GM18867 (cell line): ENCODE results near the gene GRIK3.
"Not testable (repeated sequence)": the region's sequence is repeated elsewhere in the genome, so short reads cannot be mapped to it uniquely, and the experiment has no call there.

Experiments used
- ATAC-seq: cut with Tn5 transposase; IDR thresholded peaks from one replicate; pipeline ENCODE4 v1.9.1; 2021; ENCODE audit warnings: mild to moderate bottlenecking, moderate library complexity; ENCODE audit not compliant: unreplicated experiment

Gene GRIK3

DNA sequence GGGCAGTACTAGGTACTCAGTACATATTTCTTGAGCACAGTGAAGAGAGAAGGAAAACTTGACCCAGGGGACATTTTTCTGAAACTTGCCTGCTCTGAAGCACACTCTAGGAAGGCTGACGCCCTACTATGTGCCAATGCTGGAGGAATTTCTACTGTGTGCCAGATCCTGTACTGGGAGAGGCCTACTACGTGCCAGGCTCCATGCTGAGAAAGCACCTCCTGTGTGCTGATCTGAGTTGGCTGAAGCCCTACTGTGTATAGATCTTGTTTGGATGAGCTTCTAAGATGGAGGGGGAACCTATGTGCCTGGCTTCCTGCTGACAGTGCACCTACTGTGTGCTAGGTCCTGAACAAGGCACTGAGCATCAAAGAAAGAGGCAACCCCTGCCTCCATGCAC is 86.2 kb downstream of the GRIK3 start:
- no peak for ATAC-seq

DNA sequence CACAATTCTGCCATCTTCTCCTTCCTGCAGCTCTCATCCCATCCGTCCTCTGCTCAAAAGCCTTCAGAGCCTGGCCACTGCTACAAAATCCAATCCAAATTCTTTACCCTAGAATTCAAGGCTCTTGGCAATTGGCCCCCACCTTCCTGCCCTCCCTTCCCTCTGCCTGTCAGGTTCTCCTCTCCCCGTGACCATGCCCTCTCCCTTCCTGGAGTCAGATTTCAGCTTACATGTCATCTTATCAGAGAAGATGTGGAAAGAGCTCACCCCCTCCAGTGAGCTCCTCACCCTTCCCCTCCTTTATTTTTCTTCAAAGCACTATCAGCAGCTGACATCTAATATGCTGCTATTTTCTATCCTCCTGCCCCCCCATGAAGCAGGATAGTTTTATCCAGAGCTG is 86.9 kb downstream of the GRIK3 start:
- ATAC-seq: no peak

DNA sequence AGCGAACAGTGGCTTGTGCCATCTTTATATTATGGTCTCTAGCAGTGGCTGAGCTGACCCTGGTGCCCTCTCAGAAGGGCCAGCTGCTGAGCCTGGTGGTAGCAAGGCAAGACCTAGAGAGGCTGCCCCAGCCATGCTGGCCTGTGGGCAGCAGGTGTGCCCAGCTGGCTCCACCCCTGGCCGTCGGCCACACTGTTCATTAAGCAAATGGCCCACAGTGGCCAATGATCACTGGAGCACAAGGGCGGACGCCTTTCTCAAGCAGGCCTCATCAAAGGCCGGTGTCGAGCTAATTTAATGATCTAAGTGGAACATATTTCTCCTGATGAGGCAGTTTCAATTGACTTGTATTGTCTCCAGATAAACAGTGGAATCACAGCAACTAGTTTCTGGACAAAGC is 89.4 kb downstream of the GRIK3 start:
- ATAC-seq: no peak

DNA sequence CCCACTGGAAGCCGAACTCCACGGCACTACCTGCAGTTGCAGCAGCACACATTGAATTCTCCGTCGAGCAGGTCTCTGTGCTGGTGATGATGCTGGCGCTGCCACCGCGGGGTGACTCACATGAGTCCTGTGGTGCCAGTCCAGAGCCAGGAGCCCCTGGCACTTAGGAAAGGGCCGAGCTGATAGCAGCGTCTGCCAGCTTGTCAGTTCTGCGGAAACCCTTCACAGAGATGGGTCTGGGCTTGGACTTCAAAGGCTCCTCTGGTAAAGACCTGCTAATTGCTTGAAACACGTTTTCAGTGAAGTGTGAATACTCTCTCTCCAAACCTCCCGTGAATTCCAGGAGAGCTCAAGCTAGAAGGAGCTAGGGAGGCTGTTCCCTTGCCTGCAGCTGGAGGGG is 92.2 kb downstream of the GRIK3 start:
- ATAC-seq: no peak

DNA sequence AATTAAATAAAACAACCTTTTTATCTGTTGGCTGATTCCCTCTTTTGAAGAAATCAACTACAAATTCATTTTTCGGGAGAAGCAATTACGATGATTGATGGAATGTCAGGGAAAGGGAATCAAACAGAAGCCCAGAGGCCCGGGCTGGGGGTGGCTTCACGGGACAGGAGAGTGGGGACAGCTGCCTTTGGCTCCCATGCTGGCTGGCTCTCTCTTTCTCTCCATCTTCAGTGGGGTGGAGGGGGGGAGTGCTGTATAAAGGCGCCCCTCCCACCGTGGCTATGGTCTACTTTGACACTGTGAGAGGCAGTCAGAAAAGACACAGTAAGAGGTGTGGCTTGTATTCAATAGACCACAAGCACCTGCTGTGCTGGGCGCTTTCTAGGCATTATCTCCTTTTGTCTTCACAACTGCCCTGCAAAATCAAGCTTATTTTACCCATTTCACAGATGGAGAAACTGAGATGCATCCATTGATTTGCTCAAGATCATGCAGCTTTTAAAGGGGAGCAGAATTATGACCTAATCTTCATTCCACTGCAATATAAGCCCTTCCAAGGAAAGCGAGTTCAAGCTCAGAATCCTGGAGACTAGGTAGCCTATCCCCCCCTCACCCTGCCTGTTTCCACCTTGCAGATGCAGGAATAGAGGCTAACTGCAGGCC is 92.9 kb downstream of the GRIK3 start:
- no peak for ATAC-seq

DNA sequence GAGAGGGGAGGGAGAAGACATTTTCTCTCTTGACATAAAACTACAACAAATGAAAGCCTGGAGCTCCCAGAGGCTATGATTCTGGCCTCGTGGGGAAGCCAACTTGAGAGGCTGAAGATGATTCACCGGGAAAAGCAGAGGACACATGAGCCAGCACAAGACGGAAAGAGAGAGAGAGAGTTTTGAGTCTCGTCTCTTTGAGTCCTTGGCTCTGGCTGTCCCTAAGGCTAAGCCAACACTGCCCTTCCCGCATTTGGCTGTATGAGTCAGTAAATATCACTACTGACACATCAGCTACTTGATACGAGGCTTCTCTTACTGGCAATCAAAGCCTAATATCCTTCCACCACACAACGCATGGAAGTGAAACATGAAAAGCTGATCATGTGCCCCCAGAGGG is 95.5 kb downstream of the GRIK3 start:
- ATAC-seq: no peak

DNA sequence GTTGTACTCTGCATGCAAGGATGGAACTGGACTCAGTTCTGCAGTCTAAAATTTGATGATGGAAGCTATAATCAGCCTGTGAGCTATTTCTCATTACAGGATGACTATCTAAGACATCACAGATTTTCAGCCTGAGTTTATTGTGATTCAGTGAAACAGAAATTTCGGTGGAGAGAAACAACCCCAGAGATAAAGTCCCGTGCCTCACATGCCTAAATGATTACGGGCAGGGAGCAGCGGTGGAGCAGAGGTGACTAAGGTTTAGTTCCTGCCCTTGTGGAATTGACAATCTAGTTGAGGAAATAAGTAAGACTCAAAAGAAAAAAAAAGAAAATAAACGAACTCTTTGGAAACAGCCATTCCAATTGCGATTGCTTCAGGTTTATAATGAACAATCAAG is 96.9 kb downstream of the GRIK3 start:
- no peak for ATAC-seq

DNA sequence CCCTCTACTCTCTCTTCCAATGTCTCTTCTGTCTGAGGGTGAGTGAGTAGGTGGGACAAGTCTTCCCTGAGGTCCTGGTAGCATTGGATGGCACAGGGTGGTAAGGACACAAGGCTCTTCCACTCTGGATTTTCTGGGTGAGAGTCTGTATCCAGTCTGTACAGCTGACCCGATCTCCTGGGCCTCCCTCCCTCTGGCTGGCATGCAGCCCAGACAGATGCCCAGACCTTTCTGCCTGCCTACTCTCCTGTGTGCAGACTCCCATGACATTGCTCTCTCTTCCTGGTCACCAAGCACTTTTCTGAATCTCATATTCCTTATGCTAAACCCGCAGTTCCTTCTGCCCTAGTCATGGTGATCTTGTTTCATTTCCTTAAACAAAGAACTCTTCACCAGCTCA is 100.3 kb downstream of the GRIK3 start:
- no peak for ATAC-seq

DNA sequence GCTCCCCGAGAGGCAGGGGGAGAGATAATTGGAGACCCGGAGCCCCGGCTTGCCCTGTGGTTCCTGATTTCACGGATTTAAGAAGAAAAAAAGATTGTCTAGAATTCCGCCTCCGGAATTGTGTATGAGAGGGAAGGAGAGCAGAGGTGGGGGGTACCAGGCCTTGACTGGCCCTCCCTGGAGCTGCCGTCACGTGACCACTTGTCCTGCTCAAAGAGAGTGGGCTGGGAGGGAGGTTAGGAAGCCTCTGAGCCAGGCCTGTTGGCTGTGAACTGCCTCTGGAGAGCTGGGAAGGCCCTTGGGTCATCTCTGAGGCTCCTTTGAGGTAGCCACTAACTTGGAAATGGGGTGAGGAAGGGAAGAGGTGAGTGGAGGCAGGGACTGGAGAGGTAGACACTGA is 106.5 kb downstream of the GRIK3 start:
- no peak for ATAC-seq

DNA sequence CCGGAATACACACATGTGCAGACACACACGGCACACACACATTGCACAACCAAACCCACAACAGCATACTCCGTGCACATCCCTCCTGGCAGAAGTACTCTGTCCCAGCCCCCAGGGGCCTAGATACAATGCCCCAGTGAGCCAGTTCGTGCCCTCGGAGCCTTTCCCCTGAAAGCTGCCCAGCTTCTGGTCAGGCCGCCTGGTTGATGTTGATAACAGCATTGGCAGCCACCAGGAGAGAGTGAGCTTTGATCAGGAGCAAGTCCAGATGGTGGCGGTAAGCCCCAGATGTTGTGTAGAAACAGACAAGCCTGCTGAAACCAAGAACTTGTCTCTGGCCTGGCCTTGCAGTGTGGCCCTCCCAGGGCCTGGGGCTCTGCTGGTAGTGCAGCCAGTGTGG is 109.1 kb downstream of the GRIK3 start:
- no peak for ATAC-seq

DNA sequence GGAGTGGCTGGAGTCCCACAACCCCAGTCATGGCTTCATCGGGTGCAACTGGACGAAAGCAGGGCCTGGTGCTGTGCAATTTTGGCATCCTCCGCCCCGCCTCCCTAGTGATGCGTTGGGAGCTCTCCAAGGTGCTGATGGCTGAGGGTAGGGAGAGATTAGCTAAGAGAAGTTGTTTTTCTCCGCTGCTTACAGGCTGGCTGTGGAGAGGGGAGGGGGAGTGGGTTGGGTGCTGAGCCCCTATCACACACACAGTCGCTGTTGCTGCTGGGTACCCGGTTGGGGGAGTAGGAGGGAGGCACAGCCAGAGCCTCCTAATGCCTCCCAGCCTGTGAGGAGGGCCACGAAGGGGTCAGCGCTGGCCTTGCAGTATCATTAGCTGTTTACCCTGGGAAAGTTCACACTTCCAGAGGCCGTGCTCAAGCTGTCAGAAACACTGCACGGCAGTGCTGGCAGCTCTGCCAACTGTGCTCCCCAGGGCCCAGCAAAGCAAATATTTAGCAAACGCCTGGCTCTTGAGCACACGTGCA is 110.0 kb downstream of the GRIK3 start:
- ATAC-seq: no peak

DNA sequence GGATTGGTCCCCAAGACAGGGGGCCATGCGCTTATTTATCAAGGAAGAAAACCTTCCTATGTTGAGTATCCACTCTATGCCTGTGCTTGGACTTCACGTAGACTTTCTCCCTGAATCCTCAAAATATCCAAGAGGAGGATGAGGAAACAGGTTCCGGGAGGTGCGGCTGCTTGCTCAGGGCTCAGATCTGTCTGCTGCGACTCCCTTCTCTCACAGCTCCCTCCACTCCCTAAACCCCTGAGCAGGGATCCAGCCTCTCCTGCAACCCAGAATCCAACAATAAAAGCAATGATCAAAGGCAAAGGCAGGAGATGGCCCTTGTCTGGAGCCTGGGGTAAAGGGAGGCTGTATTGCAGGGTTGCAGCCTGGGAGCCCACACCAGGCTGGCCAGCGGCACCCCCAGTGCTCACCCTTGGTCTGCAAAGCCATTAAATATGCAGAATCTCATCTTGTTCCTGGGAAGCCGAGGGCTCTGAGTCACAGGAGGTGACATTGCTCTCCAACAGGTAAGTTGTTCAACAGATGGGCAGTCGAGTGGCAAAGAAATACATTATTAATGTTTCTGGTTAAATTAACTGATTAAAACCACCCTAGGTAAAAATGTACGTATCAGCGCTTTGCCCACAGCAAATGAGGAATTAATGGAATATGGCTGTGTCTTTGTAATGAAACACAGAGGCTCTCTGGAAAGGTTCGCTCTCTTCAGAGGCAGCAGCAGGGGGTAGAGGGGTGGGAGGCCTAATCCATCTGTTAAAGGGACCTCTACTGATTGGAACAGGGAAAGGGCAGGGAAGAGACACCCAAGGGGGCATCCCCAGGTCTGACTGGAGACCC is 111.5 kb downstream of the GRIK3 start:
- ATAC-seq: no peak

DNA sequence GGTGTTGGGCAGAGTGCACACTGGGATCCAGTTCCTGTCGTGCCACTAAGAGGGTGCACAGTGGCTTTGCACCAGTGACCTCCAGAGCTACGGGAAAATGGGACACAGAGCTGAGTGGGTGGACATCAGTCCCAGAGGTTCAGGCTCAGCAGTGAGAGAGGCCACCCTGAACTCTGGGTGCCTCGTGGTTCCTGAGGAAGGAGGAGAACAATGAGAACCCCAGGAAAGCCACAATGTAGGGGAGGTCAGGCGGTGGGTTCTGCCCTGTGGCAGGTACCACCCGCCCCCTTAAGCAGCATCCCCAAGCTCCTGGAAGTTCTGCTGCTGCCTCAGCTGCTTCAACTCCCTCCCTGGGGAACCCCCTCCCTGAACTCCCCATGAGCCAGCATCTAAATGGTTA is 112.2 kb downstream of the GRIK3 start:
- no peak for ATAC-seq

DNA sequence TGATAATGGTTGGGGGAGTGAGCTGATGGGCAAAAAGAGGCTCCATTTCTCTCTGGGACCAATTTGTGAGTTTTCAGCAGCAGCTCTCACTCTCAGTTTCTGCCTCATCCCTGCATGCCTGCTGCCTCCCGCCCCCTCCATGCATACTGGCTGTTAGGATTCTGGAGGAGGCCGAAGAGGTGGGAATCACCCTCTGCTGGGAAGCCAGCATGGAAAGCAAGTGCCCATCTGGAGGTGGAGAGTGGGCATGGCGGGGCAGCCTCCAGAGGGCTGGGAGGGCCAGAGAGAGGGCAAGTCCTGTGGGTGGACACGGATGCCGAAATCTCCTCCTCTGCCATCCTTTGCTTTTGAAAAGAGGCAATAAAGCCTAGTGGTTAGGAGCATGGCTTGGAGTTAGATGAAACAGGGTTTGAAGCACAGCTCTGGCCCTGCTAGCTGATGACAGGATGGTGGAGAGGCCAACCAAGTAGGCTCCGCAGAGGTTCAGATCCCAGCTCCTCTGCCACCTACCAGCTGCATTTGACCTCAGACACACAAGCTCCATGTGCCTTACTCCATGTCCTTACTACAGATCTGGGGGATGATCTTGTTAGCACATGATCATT is 113.4 kb downstream of the GRIK3 start:
- ATAC-seq: no peak

DNA sequence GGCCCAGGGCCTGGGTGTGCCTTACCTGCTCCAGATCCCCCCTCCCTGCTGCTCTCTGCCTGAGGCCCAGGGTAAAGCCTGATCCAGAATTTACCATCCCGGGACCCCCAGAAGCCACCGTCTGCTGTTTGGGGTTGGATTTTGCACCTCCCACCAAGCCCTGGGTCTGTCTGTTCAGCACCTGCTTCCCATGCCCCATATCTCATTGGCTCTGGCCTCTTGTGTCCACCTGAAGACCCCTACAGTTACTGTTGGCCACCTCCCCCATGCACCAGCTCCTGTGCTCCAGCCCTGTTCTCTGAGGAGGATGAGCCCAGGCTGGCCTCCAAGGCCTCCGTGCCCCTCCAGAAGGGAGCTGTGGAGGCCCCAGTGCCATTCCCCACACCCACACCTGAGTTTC is 113.9 kb downstream of the GRIK3 start:
- ATAC-seq: no peak

DNA sequence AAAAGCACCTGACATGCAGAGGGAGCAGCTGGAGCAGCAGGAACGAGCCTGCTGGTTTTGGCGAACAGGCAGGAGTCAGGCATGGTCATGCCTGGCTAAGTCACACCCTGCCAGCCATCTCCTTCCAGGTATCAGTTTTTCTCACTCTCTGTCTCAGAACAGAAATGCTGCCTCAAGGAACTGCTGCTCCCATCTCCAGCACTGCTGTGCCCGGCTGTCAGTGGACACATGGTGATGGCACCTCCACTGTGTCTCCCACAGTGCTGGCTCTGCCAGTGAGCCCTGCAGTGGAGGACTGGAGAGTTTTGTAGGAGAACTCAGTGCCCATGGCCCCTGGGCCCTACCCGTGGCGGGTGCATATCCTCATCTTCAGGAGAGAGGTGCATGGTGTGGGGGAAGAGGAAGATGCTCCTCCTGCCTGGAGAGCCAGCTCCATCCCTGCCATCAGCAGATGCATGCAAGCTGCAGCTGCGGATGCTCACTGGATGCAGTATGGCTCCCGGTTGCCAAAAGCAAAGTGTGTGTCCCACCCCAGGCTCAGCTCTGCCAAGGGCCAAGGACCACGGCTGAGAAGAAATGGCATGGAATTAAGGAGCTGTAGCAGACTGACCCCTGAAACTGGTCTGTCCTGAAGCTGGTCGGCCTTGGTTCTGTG is 114.7 kb downstream of the GRIK3 start:
- ATAC-seq: no peak

DNA sequence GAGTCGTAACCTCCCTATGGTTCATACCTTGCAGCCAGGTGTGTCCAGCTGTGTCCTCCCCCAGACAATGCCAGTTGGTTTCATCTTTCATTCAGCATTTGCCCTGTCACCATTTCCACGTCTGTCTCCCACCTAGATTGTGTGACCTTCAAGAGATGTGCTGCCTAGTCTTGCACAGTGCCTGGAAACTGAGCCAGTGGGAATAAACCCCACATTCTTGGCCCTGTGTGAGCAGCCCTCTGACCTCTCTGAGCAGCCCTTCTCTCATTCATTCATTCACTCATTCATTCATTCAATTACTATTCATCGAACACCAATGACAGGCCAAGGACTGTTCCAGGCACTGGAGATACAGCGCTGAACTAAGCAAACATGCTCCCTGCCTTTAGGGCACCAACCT is 115.7 kb downstream of the GRIK3 start:
- no peak for ATAC-seq

DNA sequence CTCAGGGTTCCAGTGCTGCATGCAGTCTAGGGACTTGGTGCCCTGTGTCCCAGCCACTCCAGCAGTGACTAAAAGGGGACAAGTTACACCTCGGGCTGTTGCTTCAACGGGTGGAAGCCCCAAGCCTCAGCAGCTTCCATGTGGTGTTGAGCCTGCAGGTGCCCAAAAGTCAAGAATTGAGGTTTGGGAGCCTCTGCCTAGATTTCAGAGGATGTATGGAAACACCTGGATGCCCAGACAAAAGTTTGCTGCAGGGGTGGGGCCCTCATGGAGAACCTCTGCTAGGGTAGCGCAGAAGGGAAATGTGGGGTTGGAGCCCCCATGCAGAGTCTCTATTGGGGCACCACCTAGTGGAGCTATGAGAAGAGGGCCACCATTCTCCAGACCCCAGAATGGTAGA is 117.8 kb downstream of the GRIK3 start:
- ATAC-seq: not testable (repeated sequence)

DNA sequence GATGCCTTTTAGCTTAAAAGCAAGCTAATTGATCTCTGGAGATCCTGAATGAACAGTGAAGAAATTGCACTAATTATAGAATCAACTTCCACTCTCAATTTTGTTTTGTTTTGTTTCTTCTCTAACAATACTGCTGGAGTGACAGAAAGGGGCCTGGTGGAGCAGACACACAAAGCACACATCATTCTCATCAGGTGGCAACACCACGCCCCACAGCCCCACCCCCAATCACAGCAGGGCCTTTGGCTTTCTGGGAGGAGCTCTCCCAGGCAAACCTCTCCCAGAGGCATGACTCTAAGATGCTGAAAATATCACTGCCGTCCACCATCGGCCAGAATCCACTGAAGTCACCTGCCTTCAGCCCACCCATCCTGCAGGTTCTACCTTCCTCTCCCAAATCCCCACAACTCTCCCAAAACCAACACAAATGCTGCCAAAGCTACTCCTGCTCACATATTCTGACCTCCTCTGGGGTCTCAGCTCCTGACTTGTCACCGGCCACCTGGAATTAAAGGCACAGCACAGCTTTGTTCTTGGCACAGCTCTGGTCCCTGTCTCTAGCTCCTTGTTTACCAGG is 120.7 kb downstream of the GRIK3 start:
- ATAC-seq: no peak

DNA sequence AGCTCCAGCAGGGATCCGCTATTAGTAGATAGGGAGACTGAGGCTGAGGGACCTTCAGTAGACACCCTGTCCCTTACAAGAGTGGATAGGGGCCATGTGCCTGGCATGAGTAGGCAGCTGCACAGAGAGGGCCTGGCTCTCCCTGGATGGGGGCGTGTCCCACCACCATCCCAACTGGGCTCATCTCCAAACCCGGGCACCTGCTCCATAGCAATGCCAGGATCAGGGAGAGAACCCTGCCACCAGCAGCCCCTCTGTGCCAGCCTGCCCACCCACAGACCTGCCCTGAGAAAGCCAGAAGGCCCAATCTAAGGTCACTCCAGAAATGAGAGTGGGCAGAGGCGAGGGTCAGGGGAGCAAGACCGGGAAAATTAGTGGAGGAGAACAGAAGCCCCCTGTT is 121.3 kb downstream of the GRIK3 start:
- ATAC-seq: no peak

DNA sequence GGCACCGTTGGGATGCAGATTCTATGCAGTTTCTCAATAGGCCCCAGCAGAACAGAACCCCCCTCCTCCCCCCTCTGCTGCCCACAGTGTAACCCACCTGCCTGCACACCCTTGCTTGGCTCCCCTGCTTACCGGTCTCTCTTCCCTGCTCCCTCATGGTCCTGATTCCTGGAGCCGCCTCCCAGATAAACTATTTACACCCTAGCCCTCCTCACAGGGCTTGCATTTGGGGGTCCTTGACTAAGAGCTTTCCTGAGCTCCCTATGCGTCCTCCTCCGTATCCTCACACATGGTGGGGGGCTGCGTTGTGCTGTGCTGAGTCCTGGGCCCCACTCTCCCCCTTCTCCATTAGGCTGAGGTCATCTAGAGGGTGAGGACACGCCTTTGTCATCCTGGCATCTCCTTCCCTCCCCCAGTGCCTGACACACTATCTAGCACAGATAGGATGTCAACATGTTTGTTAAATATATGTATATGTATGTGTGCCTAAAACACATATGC is 121.9 kb downstream of the GRIK3 start:
- no peak for ATAC-seq
